ENCODE measurements around the gene ATXN7L1.
"Not testable (repeated sequence)": the region's sequence is repeated elsewhere in the genome, so short reads cannot be mapped to it uniquely, and the experiment has no call there.

ATXN7L1 gene

GRCh38 chr7:105713488-105714465, 162.6 kb downstream of the ATXN7L1 start:
- no peak overlapping the region for H3K4me3 ChIP-seq
- TF ChIP-seq CTCF (IDR thresholded peaks at IDR 0.05) = no peak
- no peak overlapping the region for H3K27ac ChIP-seq
- no peak for DNase-seq (ENCODE audit: low spot score)

GRCh38 chr7:105712877-105713276, 163.5 kb downstream of the ATXN7L1 start:
- no peak for TF ChIP-seq CTCF (IDR thresholded peaks at IDR 0.05)
- Histone ChIP-seq H3K4me3 (no peak overlapping the region), H3K27ac (no peak overlapping the region)
- no peak for DNase-seq (ENCODE audit: low spot score)

GRCh38 chr7:105711726-105712402, 164.5 kb downstream of the ATXN7L1 start:
- Histone ChIP-seq H3K27ac (no peak overlapping the region), H3K4me3 (no peak overlapping the region)
- no peak for TF ChIP-seq CTCF (IDR thresholded peaks at IDR 0.05)
- no peak for DNase-seq (ENCODE audit: low spot score)

GRCh38 chr7:105710720-105711119, 165.7 kb downstream of the ATXN7L1 start:
- not testable (repeated sequence) for H3K4me3 ChIP-seq; H3K27ac ChIP-seq; DNase-seq (ENCODE audit: low spot score)

- TF ChIP-seq CTCF (IDR thresholded peaks at IDR 0.05) = no peak
- Histone ChIP-seq H3K27ac (no peak overlapping the region), H3K4me3 (no peak overlapping the region)
- DNase-seq (ENCODE audit: low spot score) = no peak
Measured at GRCh38 chr7:105708763-105709080, 167.7 kb downstream of the ATXN7L1 start.

- H3K27ac ChIP-seq = no peak overlapping the region
- no peak for TF ChIP-seq CTCF (IDR thresholded peaks at IDR 0.05)
Measured at GRCh38 chr7:105707967-105708762, 168.2 kb downstream of the ATXN7L1 start.

GRCh38 chr7:105707381-105707780, 169.0 kb downstream of the ATXN7L1 start:
- DNase-seq (ENCODE audit: low spot score) = no peak
- no peak overlapping the region for H3K27ac ChIP-seq
- H3K4me3 ChIP-seq = no peak overlapping the region
- TF ChIP-seq CTCF (IDR thresholded peaks at IDR 0.05) = no peak

More at GRCh38 chr7:105707967-105708762, 168.2 kb downstream of the ATXN7L1 start:
- DNase-seq (ENCODE audit: low spot score) = no peak
- H3K4me3 ChIP-seq = no peak overlapping the region

Measured in coronary artery (tissue), 2 donors.